ENCODE measurements around the gene SLC6A6. TPM values are rescaled to one million over a fixed set of nuclear protein-coding genes. Genes with fewer than 3 reads are reported as not detected.

SLC6A6 gene
- total RNA-seq, 1 donor from 2014 or later: 354 TPM

- no peak for DNase-seq (ENCODE audit: low read depth)
Measured at GRCh38 chr3:14520967-14521366, 118.6 kb downstream of the SLC6A6 start.

GRCh38 chr3:14521611-14522010, 119.2 kb downstream of the SLC6A6 start:
- DNase-seq (ENCODE audit: low read depth): no peak

- no peak for DNase-seq (ENCODE audit: low read depth)
Measured at GRCh38 chr3:14522129-14522691, 119.8 kb downstream of the SLC6A6 start.

GRCh38 chr3:14522768-14523167, 120.4 kb downstream of the SLC6A6 start:
- no peak for DNase-seq (ENCODE audit: low read depth)

GRCh38 chr3:14523792-14524191, 121.4 kb downstream of the SLC6A6 start:
- no peak for DNase-seq (ENCODE audit: low read depth)

GRCh38 chr3:14524311-14524711, 121.9 kb downstream of the SLC6A6 start:
- no peak for DNase-seq (ENCODE audit: low read depth)

- DNase-seq (ENCODE audit: low read depth): no peak
Measured at GRCh38 chr3:14524920-14525660, 122.7 kb downstream of the SLC6A6 start.

GRCh38 chr3:14525685-14526631, 123.6 kb downstream of the SLC6A6 start:
- no peak for DNase-seq (ENCODE audit: low read depth)

- no peak for DNase-seq (ENCODE audit: low read depth)
Measured at GRCh38 chr3:14528081-14528480, 125.7 kb downstream of the SLC6A6 start.

GRCh38 chr3:14531856-14532395, 129.5 kb downstream of the SLC6A6 start:
- DNase-seq (ENCODE audit: low read depth): no peak

GRCh38 chr3:14532691-14533456, 130.5 kb downstream of the SLC6A6 start:
- no peak for DNase-seq (ENCODE audit: low read depth)

- no peak for DNase-seq (ENCODE audit: low read depth)
Measured at GRCh38 chr3:14533457-14533958, 131.1 kb downstream of the SLC6A6 start.

GRCh38 chr3:14534516-14535191, 132.2 kb downstream of the SLC6A6 start:
- no peak for DNase-seq (ENCODE audit: low read depth)

- DNase-seq (ENCODE audit: low read depth): no peak
Measured at GRCh38 chr3:14535616-14536015, 133.2 kb downstream of the SLC6A6 start.

GRCh38 chr3:14536055-14536815, 133.8 kb downstream of the SLC6A6 start:
- no peak for DNase-seq (ENCODE audit: low read depth)

GRCh38 chr3:14536837-14537589, 134.6 kb downstream of the SLC6A6 start:
- no peak for DNase-seq (ENCODE audit: low read depth)

GRCh38 chr3:14537590-14538450, 135.4 kb downstream of the SLC6A6 start:
- no peak for DNase-seq (ENCODE audit: low read depth)

GRCh38 chr3:14538451-14539088, 136.2 kb downstream of the SLC6A6 start:
- no peak for DNase-seq (ENCODE audit: low read depth)

Measured in renal cortical epithelial cell (primary cell).